ENCODE results near the gene GALNT10.

GALNT10 gene

GRCh38 chr5:154295551-154295950 is 105.0 kb downstream of the GALNT10 start:
- TF ChIP-seq CTCF (IDR thresholded peaks at IDR 0.05; ENCODE audit: low read depth, low read length) = no peak
- H3K4me3 ChIP-seq (ENCODE audit: low read depth, low read length) = no peak overlapping the region

DNA sequence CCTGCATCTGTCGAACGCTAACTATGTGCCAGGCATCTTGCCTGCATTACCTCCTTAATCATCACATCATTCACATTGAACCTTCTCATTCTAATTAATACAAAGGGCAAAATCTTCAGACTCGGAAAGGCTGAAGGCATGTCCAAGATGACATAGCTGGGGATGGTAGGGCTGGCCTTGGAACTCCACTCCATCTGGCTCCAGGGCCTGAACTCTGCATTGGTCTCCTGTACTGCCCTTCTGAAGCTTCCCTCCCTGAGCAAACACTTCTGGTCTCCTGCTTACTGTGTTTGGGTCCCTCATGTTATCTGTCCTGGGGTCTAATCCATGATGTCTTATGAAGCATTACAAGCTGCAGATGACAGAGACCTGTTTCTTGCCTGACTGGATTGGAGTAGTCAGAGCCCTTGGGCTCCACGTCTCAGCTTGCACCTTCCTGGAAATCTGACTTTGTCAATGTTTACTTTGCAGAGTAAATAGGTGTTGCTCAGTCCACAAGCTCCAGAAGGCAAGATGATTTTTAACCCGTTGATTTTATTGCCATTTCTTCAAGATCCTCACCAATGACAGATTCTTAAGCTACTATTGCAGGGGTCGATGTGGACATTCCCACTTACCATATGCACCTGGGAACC is 106.1 kb downstream of the GALNT10 start:
- TF ChIP-seq CTCF (IDR thresholded peaks at IDR 0.05; ENCODE audit: low read depth, low read length) = no peak
- no peak overlapping the region for H3K4me3 ChIP-seq (ENCODE audit: low read depth, low read length)

DNA sequence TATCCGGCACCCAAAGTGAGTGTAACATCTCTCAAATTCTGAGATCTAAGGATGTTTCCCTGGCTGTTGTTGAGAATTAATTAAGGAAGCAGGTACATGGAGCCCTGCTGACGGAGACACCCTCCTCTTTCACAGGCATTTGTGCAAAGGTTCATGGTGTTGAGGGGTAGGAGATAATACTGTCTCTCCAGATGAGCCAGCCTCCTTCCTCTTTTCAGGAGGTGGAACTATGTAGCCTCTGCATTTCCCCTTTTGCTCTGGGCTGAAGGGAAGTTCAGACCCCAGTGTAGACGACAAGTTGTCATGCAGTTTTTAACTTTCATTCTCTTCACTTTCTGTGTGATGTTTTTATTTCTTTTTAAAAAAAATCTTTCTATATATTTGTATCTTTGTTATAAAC is 107.5 kb downstream of the GALNT10 start:
- H3K4me3 ChIP-seq (ENCODE audit: low read depth, low read length) = no peak overlapping the region
- TF ChIP-seq CTCF (IDR thresholded peaks at IDR 0.05; ENCODE audit: low read depth, low read length) = no peak

DNA sequence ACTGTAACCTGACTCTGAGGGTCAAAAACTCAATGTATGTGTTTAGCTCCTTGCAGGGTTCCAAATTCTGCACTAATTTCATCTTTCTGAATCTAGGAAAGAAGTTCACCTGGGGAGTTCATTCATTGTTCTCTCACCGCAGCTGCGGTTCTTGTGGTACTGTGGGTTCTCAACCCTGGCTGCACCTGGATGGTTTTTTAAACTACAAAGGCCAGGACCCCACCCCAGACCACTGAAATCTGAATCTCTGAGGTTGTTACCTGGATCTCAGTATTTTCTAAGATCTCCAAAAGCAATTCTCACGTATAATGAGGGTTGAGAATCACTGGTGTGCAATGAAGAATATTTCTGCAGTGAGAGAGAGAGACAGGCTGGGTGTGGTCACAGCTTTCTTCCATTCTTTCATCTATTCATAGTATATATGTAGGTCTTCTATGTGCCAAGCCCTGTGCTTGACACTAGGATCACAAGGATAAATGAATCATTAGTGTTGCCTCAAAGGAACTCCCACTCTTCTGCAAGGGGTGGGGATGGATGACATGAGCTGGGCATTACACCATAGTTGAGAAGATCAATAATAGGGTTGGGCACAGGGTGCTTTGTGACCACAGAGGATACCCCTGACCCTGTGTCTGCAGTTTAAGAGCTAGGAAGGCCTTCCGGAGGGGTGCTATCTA is 109.8 kb downstream of the GALNT10 start:
- TF ChIP-seq CTCF (IDR thresholded peaks at IDR 0.05; ENCODE audit: low read depth, low read length) = no peak
- no peak overlapping the region for H3K4me3 ChIP-seq (ENCODE audit: low read depth, low read length)

- no peak overlapping the region for H3K4me3 ChIP-seq (ENCODE audit: low read depth, low read length)
- TF ChIP-seq CTCF (IDR thresholded peaks at IDR 0.05; ENCODE audit: low read depth, low read length) = no peak
Measured at GRCh38 chr5:154301726-154302125, 111.2 kb downstream of the GALNT10 start.

GRCh38 chr5:154302161-154302560 is 111.6 kb downstream of the GALNT10 start:
- TF ChIP-seq CTCF (IDR thresholded peaks at IDR 0.05; ENCODE audit: low read depth, low read length) = no peak
- no peak overlapping the region for H3K4me3 ChIP-seq (ENCODE audit: low read depth, low read length)

- no peak overlapping the region for H3K4me3 ChIP-seq (ENCODE audit: low read depth, low read length)
- no peak for TF ChIP-seq CTCF (IDR thresholded peaks at IDR 0.05; ENCODE audit: low read depth, low read length)
Measured at GRCh38 chr5:154303133-154303532, 112.6 kb downstream of the GALNT10 start.

Measured in WI38 (cell line).